IPS-15b (cell line): ENCODE measurements around the gene MTERF4.

Experiments used
- H3K27me3 ChIP-seq: one replicate; pipeline ENCODE4 v1.6.1; 2013; ENCODE audit warnings: low read length; ENCODE audit not compliant: control insufficient read depth, insufficient read depth
- H3K36me3 ChIP-seq: one replicate; pipeline ENCODE4 v1.6.1; 2013; ENCODE audit warnings: low read length; ENCODE audit not compliant: control insufficient read depth, insufficient read depth
- H3K4me1 ChIP-seq: one replicate; pipeline ENCODE4 v1.6.1; 2013; ENCODE audit warnings: mild to moderate bottlenecking, low read length; ENCODE audit not compliant: control insufficient read depth, insufficient read depth
- H3K4me3 ChIP-seq: one replicate; pipeline ENCODE4 v1.5.1; 2013; ENCODE audit warnings: low read depth, low read length
- H3K9ac ChIP-seq: one replicate; pipeline ENCODE4 v1.6.1; 2013; ENCODE audit warnings: low read depth, mild to moderate bottlenecking, low read length
- H3K9me3 ChIP-seq: one replicate; pipeline ENCODE4 v1.6.1; 2013; ENCODE audit warnings: mild to moderate bottlenecking, low read length; ENCODE audit not compliant: control insufficient read depth, insufficient read depth

Gene MTERF4

GRCh38 chr2:241080405-241081189, 21.5 kb downstream of the MTERF4 start:
- no peaks in the 10 kb centered on the region for H3K9me3 ChIP-seq
- H3K36me3 ChIP-seq: no peaks in the 10 kb centered on the region
- H3K4me3 ChIP-seq: no peak overlapping the region
- H3K27me3 ChIP-seq: no peaks in the 10 kb centered on the region
- no peak overlapping the region for H3K9ac ChIP-seq
- H3K4me1 ChIP-seq: no peaks in the 10 kb centered on the region

GRCh38 chr2:241074901-241075540, 27.1 kb downstream of the MTERF4 start:
- H3K27me3 ChIP-seq: no peaks in the 10 kb centered on the region
- no peaks in the 10 kb centered on the region for H3K9me3 ChIP-seq
- H3K9ac ChIP-seq: no peak overlapping the region
- no peaks in the 10 kb centered on the region for H3K4me1 ChIP-seq
- H3K4me3 ChIP-seq: no peak overlapping the region
- no peaks in the 10 kb centered on the region for H3K36me3 ChIP-seq

GRCh38 chr2:241074065-241074818, 27.8 kb downstream of the MTERF4 start:
- no peak overlapping the region for H3K4me3 ChIP-seq
- H3K9me3 ChIP-seq: no peaks in the 10 kb centered on the region
- H3K27me3 ChIP-seq: no peaks in the 10 kb centered on the region
- H3K4me1 ChIP-seq: no peaks in the 10 kb centered on the region
- H3K9ac ChIP-seq: no peak overlapping the region
- no peaks in the 10 kb centered on the region for H3K36me3 ChIP-seq

- no peak overlapping the region for H3K9ac ChIP-seq
- no peak overlapping the region for H3K4me3 ChIP-seq
- no peaks in the 10 kb centered on the region for H3K36me3 ChIP-seq
- H3K4me1 ChIP-seq: no peaks in the 10 kb centered on the region
- H3K9me3 ChIP-seq: no peaks in the 10 kb centered on the region
- no peaks in the 10 kb centered on the region for H3K27me3 ChIP-seq
Measured at GRCh38 chr2:241073166-241074064, 28.7 kb downstream of the MTERF4 start.

- Histone ChIP-seq H3K4me3 (no peak overlapping the region), H3K9me3 (no peaks in the 10 kb centered on the region), H3K36me3 (no peaks in the 10 kb centered on the region), H3K9ac (no peak overlapping the region), H3K4me1 (no peaks in the 10 kb centered on the region), H3K27me3 (no peaks in the 10 kb centered on the region)
Measured at GRCh38 chr2:241072553-241073165, 29.4 kb downstream of the MTERF4 start.

GRCh38 chr2:241072151-241072550, 29.9 kb downstream of the MTERF4 start:
- Histone ChIP-seq H3K4me1 (no peaks in the 10 kb centered on the region), H3K9ac (no peak overlapping the region), H3K4me3 (no peak overlapping the region), H3K9me3 (no peaks in the 10 kb centered on the region), H3K36me3 (no peaks in the 10 kb centered on the region), H3K27me3 (no peaks in the 10 kb centered on the region)

GRCh38 chr2:241071677-241072111, 30.4 kb downstream of the MTERF4 start:
- Histone ChIP-seq H3K4me1 (no peaks in the 10 kb centered on the region), H3K9me3 (no peaks in the 10 kb centered on the region), H3K4me3 (no peak overlapping the region), H3K36me3 (no peaks in the 10 kb centered on the region), H3K27me3 (no peaks in the 10 kb centered on the region), H3K9ac (no peak overlapping the region)

GRCh38 chr2:241070811-241071676, 31.0 kb downstream of the MTERF4 start:
- Histone ChIP-seq H3K9me3 (no peaks in the 10 kb centered on the region), H3K36me3 (no peaks in the 10 kb centered on the region), H3K27me3 (no peaks in the 10 kb centered on the region), H3K4me3 (no peak overlapping the region), H3K4me1 (no peaks in the 10 kb centered on the region), H3K9ac (no peak overlapping the region)

- H3K9ac ChIP-seq: no peak overlapping the region
Measured at GRCh38 chr2:241070361-241070760, 31.7 kb downstream of the MTERF4 start.

GRCh38 chr2:241069821-241070281, 32.2 kb downstream of the MTERF4 start:
- H3K36me3 ChIP-seq: no peaks in the 10 kb centered on the region
- no peaks in the 10 kb centered on the region for H3K4me1 ChIP-seq
- no peak overlapping the region for H3K4me3 ChIP-seq
- H3K27me3 ChIP-seq: no peaks in the 10 kb centered on the region
- no peak overlapping the region for H3K9ac ChIP-seq
- no peaks in the 10 kb centered on the region for H3K9me3 ChIP-seq

More at GRCh38 chr2:241070361-241070760, 31.7 kb downstream of the MTERF4 start:
- Histone ChIP-seq H3K4me1 (no peaks in the 10 kb centered on the region), H3K9me3 (no peaks in the 10 kb centered on the region), H3K27me3 (no peaks in the 10 kb centered on the region), H3K4me3 (no peak overlapping the region), H3K36me3 (no peaks in the 10 kb centered on the region)
